GM19238 (cell line): ENCODE measurements around the gene TMEM43.

Experiments
- DNase-seq: peaks from one replicate; pipeline ENCODE4 v3.0.0; 2011; ENCODE audit warnings: low spot score; ENCODE audit not compliant: insufficient read length

TMEM43 gene

GRCh38 chr3:14122301-14122700, 2.6 kb upstream of the TMEM43 start:
- no peak for DNase-seq

- no peak for DNase-seq
Observed at GRCh38 chr3:14123308-14124222, 1.3 kb upstream of the TMEM43 start.

GRCh38 chr3:14124223-14124614, 633 bp upstream of the TMEM43 start:
- peak; percentile 63 for DNase-seq

- DNase-seq = peak; percentile 27
Observed at GRCh38 chr3:14125193-14126016, 553 bp downstream of the TMEM43 start.

GRCh38 chr3:14126017-14126886, 1.4 kb downstream of the TMEM43 start:
- no peak for DNase-seq

- no peak for DNase-seq
Observed at GRCh38 chr3:14126887-14127505, 2.1 kb downstream of the TMEM43 start.

- no peak for DNase-seq
Observed at GRCh38 chr3:14127516-14128161, 2.8 kb downstream of the TMEM43 start.

- no peak for DNase-seq
Observed at GRCh38 chr3:14128724-14129123, 3.9 kb downstream of the TMEM43 start.

- DNase-seq = no peak
Observed at GRCh38 chr3:14129296-14129695, 4.4 kb downstream of the TMEM43 start.

GRCh38 chr3:14130230-14130629, 5.4 kb downstream of the TMEM43 start:
- no peak for DNase-seq

GRCh38 chr3:14130707-14131106, 5.9 kb downstream of the TMEM43 start:
- DNase-seq = no peak

GRCh38 chr3:14131134-14131533, 6.3 kb downstream of the TMEM43 start:
- no peak for DNase-seq

- DNase-seq = no peak
Observed at GRCh38 chr3:14132120-14132519, 7.3 kb downstream of the TMEM43 start.

GRCh38 chr3:14132689-14133088, 7.8 kb downstream of the TMEM43 start:
- no peak for DNase-seq

GRCh38 chr3:14133188-14133800, 8.4 kb downstream of the TMEM43 start:
- no peak for DNase-seq

- DNase-seq = no peak
Observed at GRCh38 chr3:14133876-14134275, 9.0 kb downstream of the TMEM43 start.

GRCh38 chr3:14134291-14134690, 9.4 kb downstream of the TMEM43 start:
- DNase-seq = no peak

GRCh38 chr3:14135581-14135980, 10.7 kb downstream of the TMEM43 start:
- no peak for DNase-seq

GRCh38 chr3:14137004-14137403, 12.2 kb downstream of the TMEM43 start:
- no peak for DNase-seq

- DNase-seq = no peak
Observed at GRCh38 chr3:14137445-14137844, 12.6 kb downstream of the TMEM43 start.
